DOHH2 (cell line): ENCODE measurements around the gene CMSS1.

Experiments
- EZH2phosphoT487 ChIP-seq: fragments of 200-600 bp; sonication (generic); IDR thresholded peaks from 2 replicates; pipeline ENCODE4 v1.6.1; 2017; ENCODE audit warnings: borderline replicate concordance, mild to moderate bottlenecking, antibody characterized with exemption, low read length, moderate library complexity, mixed read lengths
- TF ChIP-seq, protein P1 (sequence below): fragments of 200-600 bp; sonication (generic); IDR thresholded peaks from one replicate; pipeline ENCODE4 v1.5.1; 2014; ENCODE audit warnings: antibody characterized with exemption, mild to moderate bottlenecking, low read depth, low read length; ENCODE audit not compliant: poor library complexity, severe bottlenecking

DNA sequence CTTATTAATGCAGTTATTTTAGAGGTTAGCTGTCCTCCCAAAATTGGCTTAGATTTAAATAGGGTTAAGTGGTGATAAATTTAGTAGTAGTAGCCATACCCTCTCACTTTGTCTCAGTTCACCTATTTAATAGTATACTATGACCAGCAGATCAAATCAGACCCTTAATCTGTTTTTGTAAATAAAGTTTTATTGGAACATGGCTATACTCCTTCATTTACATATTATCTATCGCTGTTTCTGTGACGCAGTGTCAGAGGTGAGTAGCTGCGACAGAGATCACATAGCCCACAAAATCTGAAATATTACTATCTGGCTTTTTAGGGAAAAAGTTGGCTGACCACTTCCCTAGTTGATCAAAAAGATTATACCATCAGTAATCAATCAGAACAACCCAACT lies 183.4 kb downstream of the CMSS1 start:
- no peak for TF ChIP-seq EZH2phosphoT487
- TF ChIP-seq, protein P1, sequence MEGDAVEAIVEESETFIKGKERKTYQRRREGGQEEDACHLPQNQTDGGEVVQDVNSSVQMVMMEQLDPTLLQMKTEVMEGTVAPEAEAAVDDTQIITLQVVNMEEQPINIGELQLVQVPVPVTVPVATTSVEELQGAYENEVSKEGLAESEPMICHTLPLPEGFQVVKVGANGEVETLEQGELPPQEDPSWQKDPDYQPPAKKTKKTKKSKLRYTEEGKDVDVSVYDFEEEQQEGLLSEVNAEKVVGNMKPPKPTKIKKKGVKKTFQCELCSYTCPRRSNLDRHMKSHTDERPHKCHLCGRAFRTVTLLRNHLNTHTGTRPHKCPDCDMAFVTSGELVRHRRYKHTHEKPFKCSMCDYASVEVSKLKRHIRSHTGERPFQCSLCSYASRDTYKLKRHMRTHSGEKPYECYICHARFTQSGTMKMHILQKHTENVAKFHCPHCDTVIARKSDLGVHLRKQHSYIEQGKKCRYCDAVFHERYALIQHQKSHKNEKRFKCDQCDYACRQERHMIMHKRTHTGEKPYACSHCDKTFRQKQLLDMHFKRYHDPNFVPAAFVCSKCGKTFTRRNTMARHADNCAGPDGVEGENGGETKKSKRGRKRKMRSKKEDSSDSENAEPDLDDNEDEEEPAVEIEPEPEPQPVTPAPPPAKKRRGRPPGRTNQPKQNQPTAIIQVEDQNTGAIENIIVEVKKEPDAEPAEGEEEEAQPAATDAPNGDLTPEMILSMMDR, result no peak
